Measurements from ENCODE around the gene BIRC2. TPM values are rescaled to one million over a fixed set of nuclear protein-coding genes. Genes with fewer than 3 reads are reported as not detected.

Gene BIRC2
- total and polyA plus RNA-seq, 9 of the 15 experiments (the other 6 are each of a cell fraction or from before 2014, with no cell fraction given): 14.3 to 45.9 (median 20.7) TPM

- Histone ChIP-seq H3K9me1 (ENCODE audit: control insufficient read depth, insufficient read depth, low read length) (no peaks in the 10 kb centered on the region), H3K4me2 (ENCODE audit: insufficient read depth, low read length) (no peak overlapping the region), H3K79me2 (ENCODE audit: control insufficient read depth, insufficient read depth, low read length) (peaks cover 5% of the 10 kb centered on the region; the same call in 2 of the 3 replicates), H3K36me3 (ENCODE audit: control insufficient read depth, insufficient read depth, low read length) (peaks cover 54% of the 10 kb centered on the region), H3K4me3 (no peak overlapping the region), H3K4me1 (replicated peaks in 1 of 2; ENCODE audit: control insufficient read depth in 2 of 2, insufficient read depth in 2 of 2, low read length in 2 of 2) (no peaks in the 10 kb centered on the region), H2AFZ (ENCODE audit: low read depth, low read length) (no peak overlapping the region), H3K27ac (ENCODE audit: extremely low read depth, low read depth, low read length) (no peak overlapping the region), H3K27me3 (ENCODE audit: control insufficient read depth in 2 of 2, insufficient read depth in 2 of 2, low read length in 2 of 2) (no peaks in the 10 kb centered on the region), H3K9ac (ENCODE audit: insufficient read depth in 1 of 2, low read depth in 2 of 2, low read length in 2 of 2) (peak overlapping the region in 1 of 2 experiments; percentile 35; a peak in 1 of 4 replicates), H3K9me3 (replicated peaks; ENCODE audit: control insufficient read depth, insufficient read depth, low read depth, low read length) (no peaks in the 10 kb centered on the region), H4K20me1 (replicated peaks; ENCODE audit: control insufficient read depth, insufficient read depth, low read length) (no peaks in the 10 kb centered on the region)
- FAIRE-seq (no peak), ATAC-seq (peak; percentile 51), DNase-seq (ENCODE audit: extremely low read depth in 1 of 4, low spot score in 3 of 4) (no peak)
- CTCF ChIA-PET (ENCODE audit: low intra/inter-chr PET ratio): no interaction called here
- in situ Hi-C loops (cut with MboI) (no loop called here), intact Hi-C loops (cut with micrococcal nuclease) (no loop called here)
- TF ChIP-seq RBM17 (IDR thresholded peaks at IDR 0.05; ENCODE audit: borderline replicate concordance, low read depth, low read length) (no peak), ZNF217 (CRISPR knock-in tag; IDR thresholded peaks at IDR 0.05) (no peak), FOXP4 (CRISPR knock-in tag; IDR thresholded peaks at IDR 0.05; ENCODE audit: borderline replicate concordance) (no peak)
- POLR2A ChIA-PET: interaction anchor here (0.6 to 1.6 kb wide), 2 partner anchors 11 to 24 kb away, joined by 3 to 4 read pairs; no protein-coding TSS in a partner anchor
- WGBS (ENCODE audit: insufficient coverage, low coverage, missing lambda C conversion rate): 89% methylated on average over 5 of the region's 5 CpGs
- no TSS peak for BruUV-seq (replicated peaks)
Observed at GRCh38 chr11:102361086-102362031, 14.3 kb downstream of the BIRC2 start.

Data from K562 (cell line).